Activated naive CD4-positive, alpha-beta T cell treated with anti-CD3 and anti-CD28 coated beads, Interleukin-2, amount 50 U/mL, for 24 hours (primary cell): ENCODE results near the gene CFAP20DC.
"Not testable (repeated sequence)": the region's sequence is repeated elsewhere in the genome, so short reads cannot be mapped to it uniquely, and the experiment has no call there.

Source experiments
- H3K27ac Mint-ChIP-seq: one replicate; pipeline ENCODE4 v1.8.0; 2021; ENCODE audit warnings: mild to moderate bottlenecking, mixed read lengths
- H3K27me3 Mint-ChIP-seq: one replicate; pipeline ENCODE4 v1.8.0; 2021; ENCODE audit warnings: mixed read lengths
- H3K36me3 Mint-ChIP-seq: one replicate; pipeline ENCODE4 v1.8.0; 2021; ENCODE audit warnings: mixed read lengths
- H3K4me1 Mint-ChIP-seq: one replicate; pipeline ENCODE4 v1.8.0; 2021; ENCODE audit warnings: mixed read lengths
- H3K4me3 Mint-ChIP-seq: one replicate; pipeline ENCODE4 v1.8.0; 2021; ENCODE audit warnings: mild to moderate bottlenecking, mixed read lengths
- H3K9me3 Mint-ChIP-seq: one replicate; pipeline ENCODE4 v1.8.0; 2021; ENCODE audit warnings: mixed read lengths

The CFAP20DC gene

GRCh38 chr3:59049671-59050331 lies at the start of gene CFAP20DC:
CFAP20DC (minus strand) TSS chr3:59050025; CDS start chr3:59049631, 394 bp downstream.
- Mint-ChIP-seq H3K4me3 (peak within 1 kb of the TSS; percentile 74), H3K9me3 (no peaks in the 10 kb centered on the region), H3K36me3 (no peaks in the 10 kb centered on the region), H3K27ac (peak within 1 kb of the TSS; percentile 30), H3K4me1 (peaks cover 5% of the 10 kb centered on the region), H3K27me3 (no peaks in the 10 kb centered on the region)

DNA sequence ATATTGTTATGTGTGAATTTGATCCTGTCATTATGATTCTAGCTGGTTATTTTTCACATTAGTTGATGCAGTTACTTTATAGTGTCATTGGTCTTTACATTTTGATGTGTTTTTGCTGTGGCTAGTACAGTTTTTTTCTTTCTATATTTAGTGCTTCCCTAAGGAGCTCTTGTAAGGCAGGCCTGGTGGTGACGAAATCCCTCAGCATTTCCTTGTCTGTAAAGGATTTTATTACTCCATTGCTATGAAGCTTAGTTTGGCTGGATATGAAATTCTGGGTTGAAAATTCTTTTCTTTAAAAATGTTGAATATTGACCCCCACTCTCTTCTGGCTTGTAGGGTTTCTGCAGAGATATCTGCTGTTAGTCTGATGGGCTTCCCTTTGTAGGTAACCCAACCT lies 48.7 kb upstream of the CFAP20DC start:
- not testable (repeated sequence) for H3K27me3 Mint-ChIP-seq, H3K9me3 Mint-ChIP-seq, H3K4me1 Mint-ChIP-seq, H3K27ac Mint-ChIP-seq, H3K36me3 Mint-ChIP-seq, H3K4me3 Mint-ChIP-seq

DNA sequence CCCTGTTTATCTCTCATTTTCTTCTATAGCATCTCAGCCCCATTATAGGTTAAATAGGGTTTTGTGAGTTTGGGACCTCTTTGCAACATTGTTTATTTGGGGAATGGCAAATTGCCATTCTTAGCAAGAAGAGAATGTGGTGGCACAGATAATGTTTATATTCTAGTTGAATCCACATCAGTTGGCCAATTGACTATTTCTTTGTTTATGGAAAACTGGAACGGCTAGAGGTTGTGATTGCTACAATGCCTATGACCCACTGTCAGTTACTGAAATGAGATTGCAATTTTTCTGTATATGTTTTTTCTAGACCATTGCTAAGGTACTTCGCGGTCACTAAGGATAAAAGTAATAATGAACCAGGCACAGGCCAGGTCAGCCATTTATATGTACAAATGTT lies 44.6 kb upstream of the CFAP20DC start:
- Mint-ChIP-seq H3K27ac (no peak overlapping the region), H3K9me3 (no peaks in the 10 kb centered on the region), H3K36me3 (no peaks in the 10 kb centered on the region), H3K27me3 (peaks cover 2% of the 10 kb centered on the region), H3K4me3 (no peak overlapping the region), H3K4me1 (no peaks in the 10 kb centered on the region)

- no peaks in the 10 kb centered on the region for H3K36me3 Mint-ChIP-seq
- H3K27ac Mint-ChIP-seq = no peak overlapping the region
- no peaks in the 10 kb centered on the region for H3K4me1 Mint-ChIP-seq
- no peaks in the 10 kb centered on the region for H3K27me3 Mint-ChIP-seq
- no peaks in the 10 kb centered on the region for H3K9me3 Mint-ChIP-seq
- no peak overlapping the region for H3K4me3 Mint-ChIP-seq
Measured at GRCh38 chr3:59093521-59093920, 43.7 kb upstream of the CFAP20DC start.

DNA sequence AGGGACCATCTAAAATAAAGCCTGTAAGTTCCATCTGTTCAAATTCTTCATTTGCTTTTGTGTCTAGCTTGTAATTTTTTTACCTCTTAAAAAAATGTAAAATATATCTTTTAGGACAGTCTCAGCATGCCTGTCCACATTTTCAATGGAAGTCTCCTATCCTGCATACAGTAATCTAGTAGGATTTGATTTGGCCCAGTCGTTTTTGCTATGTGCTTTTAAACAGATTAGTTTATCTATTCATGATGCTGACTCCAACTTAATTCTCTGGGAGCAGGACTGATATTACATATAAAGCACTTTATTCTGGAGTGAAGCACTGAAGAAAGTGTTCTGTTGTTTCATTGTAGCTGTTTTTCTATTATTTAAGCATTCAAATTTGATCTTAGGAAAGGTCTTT lies 38.9 kb upstream of the CFAP20DC start:
- Mint-ChIP-seq H3K36me3 (no peaks in the 10 kb centered on the region), H3K4me1 (no peaks in the 10 kb centered on the region), H3K4me3 (no peak overlapping the region)

GRCh38 chr3:59085976-59086375 lies 36.2 kb upstream of the CFAP20DC start:
- H3K4me3 Mint-ChIP-seq = no peak overlapping the region

More for the DNA sequence above, 38.9 kb upstream of the CFAP20DC start:
- peaks cover 5% of the 10 kb centered on the region for H3K27me3 Mint-ChIP-seq
- H3K9me3 Mint-ChIP-seq = no peaks in the 10 kb centered on the region
- H3K27ac Mint-ChIP-seq = no peak overlapping the region

GRCh38 chr3:59084583-59084982 lies 34.8 kb upstream of the CFAP20DC start:
- Mint-ChIP-seq H3K4me3 (no peak overlapping the region), H3K27ac (no peak overlapping the region), H3K9me3 (no peaks in the 10 kb centered on the region), H3K4me1 (no peaks in the 10 kb centered on the region), H3K36me3 (no peaks in the 10 kb centered on the region), H3K27me3 (peaks cover 18% of the 10 kb centered on the region)

More at GRCh38 chr3:59085976-59086375, 36.2 kb upstream of the CFAP20DC start:
- Mint-ChIP-seq H3K4me1 (no peaks in the 10 kb centered on the region), H3K36me3 (no peaks in the 10 kb centered on the region), H3K27ac (no peak overlapping the region), H3K27me3 (peaks cover 17% of the 10 kb centered on the region), H3K9me3 (no peaks in the 10 kb centered on the region)

- Mint-ChIP-seq H3K4me3 (no peak overlapping the region), H3K36me3 (no peaks in the 10 kb centered on the region), H3K27me3 (peaks cover 16% of the 10 kb centered on the region), H3K27ac (no peak overlapping the region), H3K9me3 (no peaks in the 10 kb centered on the region), H3K4me1 (no peaks in the 10 kb centered on the region)
Measured at GRCh38 chr3:59082106-59082505, 32.3 kb upstream of the CFAP20DC start.

DNA sequence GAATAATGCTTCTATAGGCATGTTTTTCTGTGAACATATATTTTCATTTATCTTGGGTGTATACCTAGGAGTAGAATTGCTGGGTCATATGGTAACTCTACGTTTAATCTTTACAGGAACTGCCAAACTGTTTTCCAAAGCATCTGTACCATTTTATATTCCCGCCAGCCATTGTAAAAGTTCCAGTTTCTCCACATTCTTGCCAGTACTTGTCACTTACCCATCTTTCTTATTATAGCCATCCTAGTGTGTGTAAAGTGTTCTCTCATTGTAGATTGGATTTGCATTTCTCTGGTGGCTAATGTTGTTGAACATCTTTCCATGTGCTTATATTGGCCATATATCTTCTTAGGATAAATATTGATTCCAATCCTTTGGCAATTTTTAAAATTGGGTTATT lies 31.2 kb upstream of the CFAP20DC start:
- H3K4me3 Mint-ChIP-seq = no peak overlapping the region
- H3K27me3 Mint-ChIP-seq = peaks cover 18% of the 10 kb centered on the region
- no peaks in the 10 kb centered on the region for H3K9me3 Mint-ChIP-seq
- no peaks in the 10 kb centered on the region for H3K36me3 Mint-ChIP-seq
- H3K4me1 Mint-ChIP-seq = no peaks in the 10 kb centered on the region
- no peak overlapping the region for H3K27ac Mint-ChIP-seq

- Mint-ChIP-seq H3K36me3 (no peaks in the 10 kb centered on the region), H3K9me3 (no peaks in the 10 kb centered on the region), H3K27ac (no peak overlapping the region), H3K4me1 (no peaks in the 10 kb centered on the region), H3K27me3 (peaks cover 19% of the 10 kb centered on the region), H3K4me3 (no peak overlapping the region)
Measured at GRCh38 chr3:59079962-59080361, 30.1 kb upstream of the CFAP20DC start.

- Mint-ChIP-seq H3K9me3 (no peaks in the 10 kb centered on the region), H3K4me1 (no peaks in the 10 kb centered on the region), H3K4me3 (no peak overlapping the region), H3K27me3 (peaks cover 36% of the 10 kb centered on the region), H3K36me3 (no peaks in the 10 kb centered on the region), H3K27ac (no peak overlapping the region)
Measured at GRCh38 chr3:59074764-59075163, 24.9 kb upstream of the CFAP20DC start.

GRCh38 chr3:59072681-59073080 lies 22.9 kb upstream of the CFAP20DC start:
- no peak overlapping the region for H3K4me3 Mint-ChIP-seq
- no peaks in the 10 kb centered on the region for H3K4me1 Mint-ChIP-seq
- H3K9me3 Mint-ChIP-seq = no peaks in the 10 kb centered on the region
- no peaks in the 10 kb centered on the region for H3K36me3 Mint-ChIP-seq
- peaks cover 38% of the 10 kb centered on the region for H3K27me3 Mint-ChIP-seq
- no peak overlapping the region for H3K27ac Mint-ChIP-seq

DNA sequence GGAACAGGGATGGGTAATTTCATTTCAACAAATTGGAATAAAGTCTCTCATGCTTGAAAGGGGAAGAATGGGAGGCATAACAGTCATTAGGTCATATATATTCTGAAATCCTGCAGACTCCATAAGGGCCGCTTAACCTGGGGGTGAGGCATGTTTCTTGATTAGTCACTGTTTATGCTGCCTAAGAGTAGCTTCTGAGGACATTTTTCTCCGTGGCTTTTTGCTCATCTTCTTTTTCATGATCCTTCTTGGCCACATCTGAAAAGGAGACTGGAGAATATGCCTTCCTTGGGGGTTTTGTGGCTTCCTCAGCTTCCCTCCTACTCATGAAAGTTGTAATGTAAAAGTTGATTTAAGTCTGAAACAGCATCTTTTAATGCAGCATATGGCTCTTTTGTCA lies 20.0 kb upstream of the CFAP20DC start:
- Mint-ChIP-seq H3K9me3 (peaks cover 5% of the 10 kb centered on the region), H3K27ac (no peak overlapping the region), H3K27me3 (peaks cover 33% of the 10 kb centered on the region), H3K4me1 (no peaks in the 10 kb centered on the region), H3K36me3 (no peaks in the 10 kb centered on the region), H3K4me3 (no peak overlapping the region)

DNA sequence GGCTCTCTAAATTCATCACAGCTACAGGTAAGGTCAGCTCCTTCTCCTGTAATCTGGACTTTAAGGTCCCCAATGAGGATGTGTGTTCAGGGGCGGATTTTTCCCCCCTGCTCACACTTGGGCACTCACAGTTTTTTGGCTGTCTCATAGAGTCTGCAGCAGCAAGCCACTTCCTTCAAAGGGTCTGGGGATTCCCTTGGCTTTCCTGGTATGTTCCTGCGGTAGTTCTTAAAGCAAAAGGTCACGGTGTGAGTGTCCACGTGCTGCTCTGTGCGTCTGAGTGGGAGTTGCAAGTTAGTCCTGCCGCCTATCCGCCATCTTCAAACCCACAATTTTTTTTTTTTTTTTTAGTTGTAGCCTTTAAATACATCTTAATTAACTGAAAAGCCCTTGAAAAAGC lies 15.4 kb upstream of the CFAP20DC start:
- no peak overlapping the region for H3K27ac Mint-ChIP-seq
- H3K9me3 Mint-ChIP-seq = peaks cover 10% of the 10 kb centered on the region
- no peaks in the 10 kb centered on the region for H3K4me1 Mint-ChIP-seq
- H3K27me3 Mint-ChIP-seq = peaks cover 17% of the 10 kb centered on the region
- no peak overlapping the region for H3K4me3 Mint-ChIP-seq
- H3K36me3 Mint-ChIP-seq = no peaks in the 10 kb centered on the region

- H3K4me1 Mint-ChIP-seq = no peaks in the 10 kb centered on the region
- H3K27me3 Mint-ChIP-seq = peaks cover 15% of the 10 kb centered on the region
- no peak overlapping the region for H3K27ac Mint-ChIP-seq
- no peaks in the 10 kb centered on the region for H3K36me3 Mint-ChIP-seq
- peaks cover 10% of the 10 kb centered on the region for H3K9me3 Mint-ChIP-seq
- H3K4me3 Mint-ChIP-seq = no peak overlapping the region
Measured at GRCh38 chr3:59064728-59065127, 14.9 kb upstream of the CFAP20DC start.

DNA sequence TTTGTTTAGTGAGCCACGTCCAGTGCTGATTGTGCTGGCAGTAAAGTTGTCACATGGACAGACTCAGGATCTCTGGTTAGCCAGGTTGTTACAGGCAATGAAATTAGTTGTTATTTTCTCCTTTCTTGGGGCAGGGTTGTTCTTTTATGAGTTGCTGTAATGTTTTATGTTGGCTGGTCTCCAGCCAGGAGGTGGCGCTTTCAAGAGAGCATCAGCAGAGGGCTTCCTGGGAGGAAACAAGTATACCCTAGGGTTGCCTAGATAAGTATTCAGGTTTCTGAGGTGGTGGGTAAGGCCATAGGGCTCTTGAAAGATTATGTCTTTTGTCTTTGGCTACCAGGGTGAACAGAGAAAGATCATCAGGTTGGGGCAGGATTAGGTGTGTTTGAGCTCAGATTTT lies 14.5 kb upstream of the CFAP20DC start:
- peaks cover 10% of the 10 kb centered on the region for H3K9me3 Mint-ChIP-seq
- H3K27me3 Mint-ChIP-seq = peaks cover 12% of the 10 kb centered on the region
- no peak overlapping the region for H3K4me3 Mint-ChIP-seq
- no peak overlapping the region for H3K27ac Mint-ChIP-seq
- no peaks in the 10 kb centered on the region for H3K4me1 Mint-ChIP-seq
- H3K36me3 Mint-ChIP-seq = no peaks in the 10 kb centered on the region

DNA sequence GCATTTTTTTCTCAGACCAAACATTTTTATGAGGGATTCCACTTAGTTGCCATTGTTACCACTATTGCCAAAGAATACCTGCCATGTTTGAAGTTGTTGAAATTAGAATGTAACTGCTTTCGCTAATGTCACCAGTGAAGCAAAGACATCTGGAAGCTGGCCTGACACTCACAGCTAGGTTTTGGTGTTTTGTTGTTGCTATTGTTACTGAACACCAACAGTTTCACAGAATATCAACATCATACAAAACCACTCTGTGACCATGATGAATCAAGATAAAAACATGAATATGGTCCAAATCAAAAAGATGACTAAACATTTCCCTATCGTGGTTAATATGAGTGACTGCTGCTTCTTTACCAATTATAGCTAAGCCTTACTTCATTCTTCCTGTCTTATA lies 6.9 kb upstream of the CFAP20DC start:
- Mint-ChIP-seq H3K9me3 (no peaks in the 10 kb centered on the region), H3K27ac (no peak overlapping the region)

More for the DNA sequence above, 6.9 kb upstream of the CFAP20DC start:
- no peaks in the 10 kb centered on the region for H3K4me1 Mint-ChIP-seq
- no peak overlapping the region for H3K4me3 Mint-ChIP-seq
- H3K27me3 Mint-ChIP-seq = peaks cover 1% of the 10 kb centered on the region
- H3K36me3 Mint-ChIP-seq = no peaks in the 10 kb centered on the region
